DOHH2 (cell line): ENCODE data around the gene HTRA3.

Experiments used
- H3F3A ChIP-seq: fragments of 200-600 bp; sonication (generic), shearing (Covaris generic); 2 replicates; pipeline ENCODE4 v1.6.0; 2016; ENCODE audit warnings: antibody characterized with exemption, mild to moderate bottlenecking; ENCODE audit not compliant: control insufficient read depth, insufficient read depth
- H3K27ac ChIP-seq: fragments of 200-600 bp; sonication (generic); 2 replicates; pipeline ENCODE4 v1.5.1; 2014; ENCODE audit warnings: low read depth, mild to moderate bottlenecking, low read length, moderate library complexity
- H3K27me3 ChIP-seq: fragments of 200-600 bp; sonication (generic); 2 replicates; pipeline ENCODE4 v1.6.1; 2014; ENCODE audit warnings: mild to moderate bottlenecking, low read length, mixed read lengths; ENCODE audit not compliant: control insufficient read depth
- H3K36me3 ChIP-seq: fragments of 200-600 bp; sonication (generic); 2 replicates; pipeline ENCODE4 v1.6.1; 2014; ENCODE audit warnings: mild to moderate bottlenecking, low read length, moderate library complexity, mixed read lengths; ENCODE audit not compliant: control insufficient read depth
- H3K4me1 ChIP-seq: fragments of 200-600 bp; sonication (generic); 2 replicates; pipeline ENCODE4 v1.6.1; 2014; ENCODE audit warnings: mild to moderate bottlenecking, low read length, mixed read lengths; ENCODE audit not compliant: control insufficient read depth
- H3K4me2 ChIP-seq: fragments of 200-600 bp; sonication (generic); 2 replicates; pipeline ENCODE4 v1.6.0; 2014; ENCODE audit warnings: mild to moderate bottlenecking, low read length, moderate library complexity
- H3K4me3 ChIP-seq: fragments of 200-600 bp; sonication (generic); 2 replicates; pipeline ENCODE4 v1.5.1; 2014; ENCODE audit warnings: mild to moderate bottlenecking, low read length, mixed read lengths
- H3K79me2 ChIP-seq: fragments of 200-600 bp; sonication (generic); 2 replicates; pipeline ENCODE4 v1.6.1; 2014; ENCODE audit warnings: mild to moderate bottlenecking, low read length, mixed read lengths; ENCODE audit not compliant: control insufficient read depth
- H3K9me2 ChIP-seq: fragments of 200-600 bp; sonication (generic); replicated peaks from 2 replicates; pipeline ENCODE4 v1.6.1; 2014; ENCODE audit warnings: mild to moderate bottlenecking, low read length, mixed read lengths; ENCODE audit not compliant: control insufficient read depth
- H3K9me3 ChIP-seq: fragments of 200-600 bp; sonication (generic); 2 replicates; pipeline ENCODE4 v1.6.1; 2014; ENCODE audit warnings: antibody characterized with exemption, low read length, mixed read lengths; ENCODE audit not compliant: control insufficient read depth, insufficient read depth
- H4K20me1 ChIP-seq: fragments of 200-600 bp; sonication (generic); 2 replicates; pipeline ENCODE4 v1.6.0; 2014; ENCODE audit warnings: low read depth, mild to moderate bottlenecking, antibody characterized with exemption, low read length, moderate library complexity; ENCODE audit not compliant: control insufficient read depth, insufficient read depth
- EZH2phosphoT487 ChIP-seq: fragments of 200-600 bp; sonication (generic); IDR thresholded peaks from 2 replicates; pipeline ENCODE4 v1.6.1; 2017; ENCODE audit warnings: borderline replicate concordance, mild to moderate bottlenecking, antibody characterized with exemption, low read length, moderate library complexity, mixed read lengths
- TF ChIP-seq, protein P1 (sequence below): fragments of 200-600 bp; sonication (generic); IDR thresholded peaks from one replicate; pipeline ENCODE4 v1.5.1; 2014; ENCODE audit warnings: antibody characterized with exemption, mild to moderate bottlenecking, low read depth, low read length; ENCODE audit not compliant: poor library complexity, severe bottlenecking

Gene HTRA3

DNA sequence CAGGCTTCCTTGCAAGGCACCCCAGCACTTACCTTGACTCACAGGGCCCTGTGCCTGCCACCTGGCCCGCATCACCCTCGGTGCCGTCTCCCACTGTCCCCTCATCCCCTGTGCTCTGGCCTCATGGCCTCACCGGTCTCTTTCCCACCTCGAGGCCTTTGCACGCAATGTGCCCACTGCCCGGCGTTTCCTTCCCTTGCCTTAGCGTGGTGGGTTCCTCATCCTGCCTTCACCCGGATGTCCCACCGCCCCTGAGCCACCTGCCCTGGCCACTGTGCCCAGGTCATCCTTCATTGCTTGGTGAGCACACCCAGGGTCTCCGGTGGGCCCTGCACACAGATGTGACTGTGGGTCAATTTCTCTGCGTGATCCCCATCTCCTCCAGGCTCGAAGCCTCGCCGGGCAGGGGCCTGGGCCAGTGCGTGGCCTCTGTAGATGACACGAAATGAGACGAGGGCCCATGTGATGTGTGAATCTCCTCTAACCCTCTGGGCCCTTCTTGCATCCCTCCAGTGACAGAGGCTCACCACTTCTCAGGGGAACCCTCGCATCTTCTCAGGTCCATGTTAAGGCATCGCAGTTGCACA lies 4.6 kb downstream of the HTRA3 start:
- no peaks in the 10 kb centered on the region for H4K20me1 ChIP-seq
- TF ChIP-seq, protein P1, sequence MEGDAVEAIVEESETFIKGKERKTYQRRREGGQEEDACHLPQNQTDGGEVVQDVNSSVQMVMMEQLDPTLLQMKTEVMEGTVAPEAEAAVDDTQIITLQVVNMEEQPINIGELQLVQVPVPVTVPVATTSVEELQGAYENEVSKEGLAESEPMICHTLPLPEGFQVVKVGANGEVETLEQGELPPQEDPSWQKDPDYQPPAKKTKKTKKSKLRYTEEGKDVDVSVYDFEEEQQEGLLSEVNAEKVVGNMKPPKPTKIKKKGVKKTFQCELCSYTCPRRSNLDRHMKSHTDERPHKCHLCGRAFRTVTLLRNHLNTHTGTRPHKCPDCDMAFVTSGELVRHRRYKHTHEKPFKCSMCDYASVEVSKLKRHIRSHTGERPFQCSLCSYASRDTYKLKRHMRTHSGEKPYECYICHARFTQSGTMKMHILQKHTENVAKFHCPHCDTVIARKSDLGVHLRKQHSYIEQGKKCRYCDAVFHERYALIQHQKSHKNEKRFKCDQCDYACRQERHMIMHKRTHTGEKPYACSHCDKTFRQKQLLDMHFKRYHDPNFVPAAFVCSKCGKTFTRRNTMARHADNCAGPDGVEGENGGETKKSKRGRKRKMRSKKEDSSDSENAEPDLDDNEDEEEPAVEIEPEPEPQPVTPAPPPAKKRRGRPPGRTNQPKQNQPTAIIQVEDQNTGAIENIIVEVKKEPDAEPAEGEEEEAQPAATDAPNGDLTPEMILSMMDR, result no peak
- TF ChIP-seq EZH2phosphoT487, result no peak
- no peaks in the 10 kb centered on the region for H3K9me2 ChIP-seq
- no peaks in the 10 kb centered on the region for H3F3A ChIP-seq
- no peak overlapping the region for H3K4me2 ChIP-seq
- no peak overlapping the region for H3K4me3 ChIP-seq
- H3K9me3 ChIP-seq, result no peaks in the 10 kb centered on the region
- H3K4me1 ChIP-seq, result no peaks in the 10 kb centered on the region
- H3K27me3 ChIP-seq, result no peaks in the 10 kb centered on the region
- H3K79me2 ChIP-seq, result no peaks in the 10 kb centered on the region
- H3K27ac ChIP-seq, result no peak overlapping the region
- no peaks in the 10 kb centered on the region for H3K36me3 ChIP-seq

DNA sequence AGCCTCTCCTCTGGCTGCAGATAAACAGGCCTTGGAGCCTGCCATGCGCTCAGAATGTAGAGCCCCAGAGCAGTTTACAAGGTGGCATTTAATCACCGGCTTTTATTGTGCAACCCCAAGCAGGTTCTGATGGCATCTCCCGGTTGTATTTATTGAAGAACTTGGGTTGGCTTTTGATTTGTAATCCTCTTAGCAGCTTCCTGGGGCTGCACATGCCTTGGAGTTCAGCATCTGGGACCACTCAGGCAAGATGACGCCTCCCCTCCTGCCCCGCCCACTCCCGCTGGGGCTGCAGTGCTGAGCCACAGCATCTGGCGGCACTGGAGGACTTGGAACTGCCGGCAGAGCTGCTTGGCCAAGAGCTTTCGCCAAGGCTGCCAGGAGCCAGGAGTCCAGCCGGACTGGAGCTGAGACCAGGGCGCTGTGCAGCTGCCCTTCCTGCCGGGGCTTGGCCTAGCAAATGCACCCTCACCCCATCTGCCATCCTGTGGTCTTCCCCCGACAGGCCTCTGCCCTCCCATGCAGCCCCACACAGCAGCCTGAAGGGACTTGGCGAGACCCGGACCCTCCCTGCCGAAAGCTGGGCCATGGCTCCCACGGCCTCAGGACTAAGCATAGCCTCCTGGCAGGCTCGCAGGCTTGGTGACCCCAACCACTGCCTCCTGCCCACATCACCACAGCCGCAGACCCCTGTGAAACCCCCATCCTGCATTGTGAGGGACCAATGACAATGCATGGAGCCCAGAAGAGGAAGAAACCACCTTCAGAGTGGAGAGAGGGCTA lies 5.4 kb downstream of the HTRA3 start:
- Histone ChIP-seq H3K9me2 (no peaks in the 10 kb centered on the region), H3K36me3 (no peaks in the 10 kb centered on the region), H4K20me1 (no peaks in the 10 kb centered on the region), H3K4me1 (no peaks in the 10 kb centered on the region), H3K9me3 (no peaks in the 10 kb centered on the region), H3K4me2 (no peak overlapping the region), H3F3A (no peaks in the 10 kb centered on the region), H3K4me3 (no peak overlapping the region), H3K27me3 (no peaks in the 10 kb centered on the region), H3K79me2 (no peaks in the 10 kb centered on the region), H3K27ac (no peak overlapping the region)
- TF ChIP-seq, protein P1, result no peak
- no peak for TF ChIP-seq EZH2phosphoT487

DNA sequence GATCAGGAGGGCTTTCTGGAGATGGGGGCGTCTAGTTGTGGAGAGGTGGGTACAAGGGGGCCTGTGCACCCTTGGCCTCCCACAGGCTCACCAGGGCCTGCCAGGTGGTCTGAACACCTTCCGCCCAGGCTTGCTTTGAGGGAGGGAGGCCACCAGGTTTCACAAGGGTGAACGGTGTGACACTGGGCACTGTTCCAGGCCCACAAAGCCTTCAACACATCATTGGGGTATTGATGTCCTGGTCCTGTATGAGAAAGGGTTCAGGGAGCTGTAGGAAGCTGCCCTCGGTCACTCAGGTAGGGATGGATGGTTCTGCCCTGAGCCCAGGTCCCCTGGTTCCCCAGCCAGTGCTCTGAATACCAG lies 6.0 kb downstream of the HTRA3 start:
- H3K79me2 ChIP-seq, result no peaks in the 10 kb centered on the region
- no peaks in the 10 kb centered on the region for H3K36me3 ChIP-seq
- no peaks in the 10 kb centered on the region for H4K20me1 ChIP-seq
- H3K9me2 ChIP-seq, result no peaks in the 10 kb centered on the region
- TF ChIP-seq, protein P1, result no peak
- no peak for TF ChIP-seq EZH2phosphoT487
- H3F3A ChIP-seq, result no peaks in the 10 kb centered on the region
- no peak overlapping the region for H3K27ac ChIP-seq
- H3K27me3 ChIP-seq, result no peaks in the 10 kb centered on the region
- no peaks in the 10 kb centered on the region for H3K4me1 ChIP-seq
- H3K4me3 ChIP-seq, result no peak overlapping the region
- H3K4me2 ChIP-seq, result no peak overlapping the region
- H3K9me3 ChIP-seq, result no peaks in the 10 kb centered on the region
